Tibial nerve (tissue), 4 donors: ENCODE measurements around the gene MPRIP. TPM values are rescaled to one million over a fixed set of nuclear protein-coding genes. Genes with fewer than 3 reads are reported as not detected.
A peak's percentile ranks its signal among the peaks of the same experiment; 100 is the strongest.

ENCODE experiments used
- DNase-seq, 2 donors: peaks; one replicate each; pipeline ENCODE4 v3.0.0-alpha.2; 2019; ENCODE audit warnings: low spot score in 2 of 2
- H3K27ac ChIP-seq, 4 donors: fragments of 200-600 bp; sonication (generic) in 3 of 4; one replicate each; pipeline ENCODE4 v1.5.1; 2017 to 2019; ENCODE audit warnings: mild to moderate bottlenecking in 1 of 4
- H3K27me3 ChIP-seq, 2 donors: fragments of 200-600 bp; sonication (generic) in 1 of 2; one replicate each; pipeline versions ENCODE4 v1.5.1 to v1.6.0; 2017 to 2019
- H3K36me3 ChIP-seq, 3 donors: fragments of 200-600 bp; sonication (generic); one replicate each; pipeline ENCODE4 v1.5.1; 2018 to 2019
- H3K4me1 ChIP-seq, 4 donors: fragments of 200-600 bp; sonication (generic) in 3 of 4; one replicate each; pipeline ENCODE4 v1.5.1; 2017 to 2019
- H3K4me3 ChIP-seq, 4 donors: fragments of 200-600 bp; sonication (generic) in 3 of 4; one replicate each; pipeline ENCODE4 v1.5.1; 2017 to 2019; ENCODE audit warnings: mild to moderate bottlenecking in 1 of 4, moderate library complexity in 1 of 4
- H3K9me3 ChIP-seq, 4 donors: fragments of 200-600 bp; sonication (generic) in 3 of 4; one replicate each; pipeline ENCODE4 v1.5.1; 2017 to 2019
- CTCF ChIP-seq, 5 experiments: fragments of 200-600 bp in 3 of 5; fragments of 450-650 bp in 2 of 5; sonication (generic) in 3 of 5; IDR thresholded peaks; one replicate each; pipeline ENCODE4 v1.5.1; 2016 to 2019; ENCODE audit warnings: antibody characterized with exemption in 5 of 5, mild to moderate bottlenecking in 3 of 5, moderate library complexity in 2 of 5
- EP300 ChIP-seq, 2 donors: sonication (generic); formaldehyde crosslinking; IDR thresholded peaks; one replicate each; pipeline ENCODE4 v1.6.1; 2017; ENCODE audit warnings: antibody characterized with exemption in 2 of 2, mild to moderate bottlenecking in 1 of 2
- POLR2A ChIP-seq, 2 donors: fragments of 450-650 bp; IDR thresholded peaks; one replicate each; pipeline ENCODE4 v1.6.1; 2017; ENCODE audit warnings: antibody characterized with exemption in 2 of 2, mild to moderate bottlenecking in 2 of 2, moderate library complexity in 2 of 2
- WGBS, 2 donors: methylation state at CpG; one replicate each; pipeline ENCODE4 v1.1.5; 2018; 5-methylcytosine and 5-hydroxymethylcytosine counted together
- total RNA-seq, 4 donors: library from RNA; depleted of rRNA; stranded (reverse); fragments of >200 nt; gene quantifications; one replicate each; pipeline ENCODE4 v1.1.0, GENCODE V29; 2016

The MPRIP gene
- total RNA-seq, 4 donors from 2014 or later, result 216 to 291 (median 265) TPM

DNA sequence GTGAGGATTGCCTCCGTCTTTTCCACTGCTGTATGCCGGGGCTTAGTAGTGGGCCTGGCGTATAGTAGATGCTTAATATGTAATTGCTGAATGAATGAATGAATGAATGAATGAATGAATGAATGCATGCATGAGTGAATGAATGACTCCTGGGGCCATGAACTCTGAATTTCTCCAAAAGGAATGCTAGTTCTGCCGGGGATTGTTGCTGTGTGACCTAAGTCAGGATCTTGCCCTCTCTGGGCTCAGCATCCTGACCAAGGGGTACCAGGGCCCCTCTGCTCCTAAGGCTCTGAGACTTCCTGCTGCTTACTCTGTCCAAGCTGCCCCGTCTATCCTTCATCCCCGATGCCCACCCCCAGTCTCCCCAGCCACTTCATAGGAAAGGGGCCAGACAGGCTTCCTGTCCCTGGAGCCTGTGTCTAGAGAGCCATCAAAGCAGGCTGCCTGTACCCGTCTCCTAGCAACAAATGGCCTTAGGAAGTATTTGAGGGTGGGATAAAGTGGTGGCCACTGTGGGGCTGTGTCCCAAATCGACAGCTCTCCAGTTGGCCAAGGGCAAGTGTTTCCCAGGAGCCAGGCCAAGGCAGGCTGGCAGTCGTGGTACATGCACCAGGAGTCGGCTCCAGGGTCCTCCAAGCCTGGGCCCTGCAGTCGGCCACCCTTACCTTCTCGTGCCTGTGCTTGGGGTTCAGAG is 11.6 kb upstream of the MPRIP start:
- Histone ChIP-seq H3K4me1 (peaks cover 0 to 59% (median 23%) of the 10 kb centered on the region in 4 donors), H3K9me3 (no peaks in the 10 kb centered on the region), H3K4me3 (no peak overlapping the region), H3K27me3 (no peaks in the 10 kb centered on the region), H3K36me3 (no peaks in the 10 kb centered on the region), H3K27ac (peak overlapping the region in 2 of 4 donors; percentile 11 to 81)
- TF ChIP-seq EP300 (IDR thresholded peaks at IDR 0.05) (no peak), POLR2A (IDR thresholded peaks at IDR 0.05) (no peak), CTCF (IDR thresholded peaks at IDR 0.05) (no peak)
- 67 to 76% methylated on average over 12 of the region's 12 CpGs for WGBS, 2 donors
- DNase-seq, result no peak

GRCh38 chr17:17032131-17032692 is 10.0 kb upstream of the MPRIP start:
- Histone ChIP-seq H3K27ac (peak overlapping the region in 2 of 4 donors; percentile 79 to 81), H3K36me3 (no peaks in the 10 kb centered on the region), H3K4me1 (peaks cover 0 to 66% (median 23%) of the 10 kb centered on the region in 4 donors), H3K9me3 (no peaks in the 10 kb centered on the region), H3K4me3 (no peak overlapping the region), H3K27me3 (no peaks in the 10 kb centered on the region)
- TF ChIP-seq POLR2A (IDR thresholded peaks at IDR 0.05), result no peak
- peak in 1 of 5 experiments; percentile 15 for TF ChIP-seq CTCF (IDR thresholded peaks at IDR 0.05)
- 25 to 35% methylated on average over 12 to 13 of the region's 13 CpGs for WGBS, 2 donors
- DNase-seq, result no peak

DNA sequence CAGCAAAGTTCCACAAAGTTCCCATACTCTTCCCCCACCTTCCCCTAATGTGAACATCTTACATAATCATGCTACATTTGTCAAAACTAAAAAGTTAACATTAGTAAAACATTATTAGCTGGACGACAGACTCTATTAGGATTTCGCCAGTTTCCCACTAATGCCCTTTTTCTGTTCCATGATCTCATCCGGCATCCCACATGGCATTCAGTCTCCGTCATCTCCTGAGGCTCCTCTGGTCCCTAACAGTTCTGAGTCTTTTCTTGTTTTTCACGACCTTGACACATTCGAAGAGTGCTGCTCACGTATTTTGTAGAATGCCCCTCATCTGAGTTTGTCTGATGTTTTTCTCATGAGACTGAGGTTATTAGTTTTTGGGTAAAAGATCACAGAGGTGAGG is 8.8 kb upstream of the MPRIP start:
- peaks cover 0 to 58% (median 16%) of the 10 kb centered on the region in 4 donors for H3K4me1 ChIP-seq
- WGBS, 2 donors, result 60 to 66% methylated on average over 7 of the region's 7 CpGs
- no peaks in the 10 kb centered on the region for H3K9me3 ChIP-seq
- H3K27ac ChIP-seq, result peak overlapping the region in 2 of 4 donors; percentile 54 to 60
- no peak for TF ChIP-seq EP300 (IDR thresholded peaks at IDR 0.05)
- TF ChIP-seq POLR2A (IDR thresholded peaks at IDR 0.05), result no peak
- TF ChIP-seq CTCF (IDR thresholded peaks at IDR 0.05), result no peak
- DNase-seq, result no peak
- no peak overlapping the region for H3K4me3 ChIP-seq
- H3K27me3 ChIP-seq, result no peaks in the 10 kb centered on the region
- no peaks in the 10 kb centered on the region for H3K36me3 ChIP-seq

DNA sequence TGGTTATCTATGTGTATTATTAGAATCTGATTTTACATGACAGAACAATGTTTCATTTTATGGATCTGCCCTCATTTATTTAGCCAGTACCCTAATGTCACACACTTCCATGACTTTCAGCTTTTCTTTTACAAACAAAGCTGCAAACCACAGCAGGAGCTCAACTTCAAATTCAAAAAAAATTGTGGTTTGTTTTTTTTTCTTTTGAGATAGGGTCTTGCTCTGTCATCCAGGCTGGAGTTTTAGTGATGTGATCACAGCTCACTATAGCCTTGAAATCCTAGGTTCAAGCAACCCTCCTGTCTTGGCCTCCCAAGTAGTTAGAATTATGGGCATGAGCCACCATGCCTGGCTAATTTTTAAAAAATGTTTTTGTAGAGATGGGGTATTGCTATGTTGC is 8.2 kb upstream of the MPRIP start:
- peak overlapping the region in 2 of 4 donors; percentile 54 to 60 for H3K27ac ChIP-seq
- TF ChIP-seq EP300 (IDR thresholded peaks at IDR 0.05) (no peak), CTCF (IDR thresholded peaks at IDR 0.05) (no peak), POLR2A (IDR thresholded peaks at IDR 0.05) (no peak)
- no peaks in the 10 kb centered on the region for H3K9me3 ChIP-seq
- DNase-seq, result no peak
- H3K4me3 ChIP-seq, result no peak overlapping the region
- no peaks in the 10 kb centered on the region for H3K36me3 ChIP-seq
- H3K27me3 ChIP-seq, result no peaks in the 10 kb centered on the region
- H3K4me1 ChIP-seq, result peaks cover 0 to 52% (median 11%) of the 10 kb centered on the region in 4 donors

DNA sequence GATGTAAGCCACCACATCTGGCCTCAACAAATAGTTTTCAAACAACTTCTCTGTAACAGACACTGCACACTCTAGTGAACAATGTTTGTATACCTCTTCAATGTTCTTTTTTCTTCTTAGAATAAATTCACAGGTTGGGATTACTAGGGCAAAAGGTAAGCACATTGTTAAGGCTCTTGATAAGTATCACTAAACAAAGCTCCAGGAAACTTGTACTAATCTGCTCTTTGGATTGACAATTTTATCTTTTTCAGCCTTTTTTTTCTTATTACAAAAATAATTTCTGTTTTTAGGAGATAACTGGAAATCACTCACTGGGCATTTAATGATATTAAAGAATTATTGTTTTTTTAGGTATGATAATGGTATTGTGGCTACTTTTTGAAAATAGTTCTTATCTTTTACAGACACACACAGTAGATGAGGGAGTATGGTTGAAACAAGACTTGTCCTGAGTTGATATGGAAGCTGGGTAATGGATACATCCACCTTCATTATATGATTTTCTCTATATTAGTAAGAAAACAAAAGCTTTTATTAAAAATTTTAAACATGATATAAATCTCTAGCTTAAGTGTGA is 7.7 kb upstream of the MPRIP start:
- peaks cover 0 to 46% (median 8%) of the 10 kb centered on the region in 4 donors for H3K4me1 ChIP-seq
- TF ChIP-seq CTCF (IDR thresholded peaks at IDR 0.05), result no peak
- TF ChIP-seq EP300 (IDR thresholded peaks at IDR 0.05), result no peak
- no peak for TF ChIP-seq POLR2A (IDR thresholded peaks at IDR 0.05)

More for the DNA sequence above, 7.7 kb upstream of the MPRIP start:
- no peaks in the 10 kb centered on the region for H3K9me3 ChIP-seq
- DNase-seq, result no peak
- H3K27me3 ChIP-seq, result no peaks in the 10 kb centered on the region
- peak overlapping the region in 1 of 4 donors; percentile 60 for H3K27ac ChIP-seq
- no peaks in the 10 kb centered on the region for H3K36me3 ChIP-seq
- H3K4me3 ChIP-seq, result no peak overlapping the region
